HG03103 (cell line): ENCODE data around the gene TVP23C.
"Not testable (repeated sequence)": the region's sequence is repeated elsewhere in the genome, so short reads cannot be mapped to it uniquely, and the experiment has no call there.

ENCODE experiments used
- ATAC-seq: cut with Tn5 transposase; IDR thresholded peaks from one replicate; pipeline ENCODE4 v1.9.1; 2021; ENCODE audit warnings: low read depth; ENCODE audit not compliant: unreplicated experiment

The TVP23C gene

GRCh38 chr17:15533122-15533521 lies 30.2 kb downstream of the TVP23C start:
- not testable (repeated sequence) for ATAC-seq

GRCh38 chr17:15526292-15527218 lies 36.7 kb downstream of the TVP23C start:
- peak; percentile 60 for ATAC-seq

- ATAC-seq = not testable (repeated sequence)
Measured at GRCh38 chr17:15524990-15525985, 38.0 kb downstream of the TVP23C start.

- no peak for ATAC-seq
Measured at GRCh38 chr17:15516150-15516549, 47.1 kb downstream of the TVP23C start.

- ATAC-seq = no peak
Measured at GRCh38 chr17:15514469-15514868, 48.8 kb downstream of the TVP23C start.

GRCh38 chr17:15513856-15514459 lies 49.3 kb downstream of the TVP23C start:
- no peak for ATAC-seq

GRCh38 chr17:15513058-15513791 lies 50.1 kb downstream of the TVP23C start:
- ATAC-seq = no peak

GRCh38 chr17:15512071-15512709 lies 51.1 kb downstream of the TVP23C start:
- no peak for ATAC-seq

GRCh38 chr17:15511142-15511541 lies 52.1 kb downstream of the TVP23C start:
- ATAC-seq = no peak

GRCh38 chr17:15510361-15510760 lies 52.9 kb downstream of the TVP23C start:
- ATAC-seq = no peak

- no peak for ATAC-seq
Measured at GRCh38 chr17:15509095-15509494, 54.2 kb downstream of the TVP23C start.

GRCh38 chr17:15508466-15508865 lies 54.8 kb downstream of the TVP23C start:
- ATAC-seq = no peak

- ATAC-seq = no peak
Measured at GRCh38 chr17:15507896-15508295, 55.4 kb downstream of the TVP23C start.

GRCh38 chr17:15507001-15507400 lies 56.3 kb downstream of the TVP23C start:
- no peak for ATAC-seq

GRCh38 chr17:15505708-15506107 lies 57.6 kb downstream of the TVP23C start:
- ATAC-seq = not testable (repeated sequence)

- no peak for ATAC-seq
Measured at GRCh38 chr17:15503731-15504130, 59.6 kb downstream of the TVP23C start.

- ATAC-seq = peak; percentile 80
Measured at GRCh38 chr17:15502369-15503112, 60.7 kb downstream of the TVP23C start.

- ATAC-seq = no peak
Measured at GRCh38 chr17:15501793-15502192, 61.5 kb downstream of the TVP23C start.

GRCh38 chr17:15501282-15501681 lies 62.0 kb downstream of the TVP23C start:
- ATAC-seq = no peak
